H1 (cell line): ENCODE results near the gene HIP1. TPM values are rescaled to one million over a fixed set of nuclear protein-coding genes. Genes with fewer than 3 reads are reported as not detected.

Source experiments
- ASH2L ChIP-seq: fragments of 200-600, 300-600 bp; sonication (generic); IDR thresholded peaks from one replicate; pipeline ENCODE4 v1.7.1; 2017; ENCODE audit warnings: low read length
- CBX8 ChIP-seq: fragments of 300-800, 300-1000 bp; sonication (generic); IDR thresholded peaks from 2 replicates; pipeline ENCODE4 v1.7.1; 2016; ENCODE audit warnings: low read depth, low read length, borderline replicate concordance
- POLR2AphosphoS5 ChIP-seq: IDR thresholded peaks from 2 replicates; pipeline ENCODE4 v1.6.1; 2011; ENCODE audit warnings: low read depth, low read length
- SIN3A ChIP-seq, 2 experiments: IDR thresholded peaks in 1 of 2; conservative IDR thresholded peaks in 1 of 2; 2 replicates each; pipeline ENCODE4 v1.6.1; 2011 to 2012; ENCODE audit warnings: low read length in 2 of 2, improper control_type of control experiment in 1 of 2, low read depth in 1 of 2, mild to moderate bottlenecking in 1 of 2
- SP1 ChIP-seq: IDR thresholded peaks from 2 replicates; pipeline ENCODE4 v1.6.1; 2011; ENCODE audit warnings: low read depth, low read length
- ZNF274 ChIP-seq: IDR thresholded peaks from 2 replicates; pipeline ENCODE4 v1.7.0; 2012; ENCODE audit warnings: low read length, borderline replicate concordance; ENCODE audit errors: extremely low read depth
- polyA plus RNA-seq, 7 experiments: library from polyadenylated mRNA; depleted of rRNA in 3 of 7; stranded (reverse) in 5 of 7; unstranded in 2 of 7; fragments of >200 nt in 5 of 7; fragments of 200-250 nt in 2 of 7; gene quantifications; 1 replicate in 5 of 7; 2 replicates in 1 of 7; 4 replicates in 1 of 7; pipeline versions ENCODE4 v1.2.1 to v1.2.3, GENCODE V29; 2011 to 2013; ENCODE audit warnings: missing spikeins in 2 of 7, mixed read lengths in 2 of 7
- total RNA-seq: library from RNA; stranded (reverse); fragmentation: NEBNext Ultra II Directional; extraction: Animal tissue kit (Norgen Biotek cat#: 25700); gene quantifications from 2 replicates; pipeline ENCODE4 v1.2.1, GENCODE V29; 2021
- TF ChIP-seq, protein P1 (sequence below): fragments of 300-600 bp; sonication (generic); IDR thresholded peaks from 2 replicates; pipeline ENCODE4 v1.7.1; 2012; ENCODE audit warnings: low read length, moderate library complexity, mild to moderate bottlenecking, inconsistent platforms; ENCODE audit not compliant: insufficient replicate concordance

HIP1 gene
- total and polyA plus RNA-seq, 2 of the 8 experiments (the other 6 are each of a cell fraction or from before 2014, with no cell fraction given), result 51.8 to 108 TPM

DNA sequence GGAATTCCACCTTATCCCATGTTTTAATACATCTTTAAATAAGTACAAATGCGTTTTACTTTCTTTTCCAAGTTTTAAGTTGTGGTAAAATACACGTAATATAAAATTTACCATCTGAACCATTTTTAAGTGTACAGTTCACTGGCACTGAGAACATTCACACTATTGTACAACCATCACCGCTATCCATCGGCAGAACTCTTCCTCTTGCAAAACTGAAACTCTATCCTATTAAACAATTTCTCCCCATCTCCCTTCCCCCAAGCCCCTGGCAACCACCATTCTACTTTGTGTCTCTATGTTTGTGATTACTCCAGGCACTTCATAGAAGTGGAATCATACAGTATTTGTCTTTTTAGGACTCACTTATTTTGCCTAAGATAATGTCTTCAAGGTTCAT lies 33.8 kb downstream of the HIP1 start (continued):
- TF ChIP-seq, protein P1, sequence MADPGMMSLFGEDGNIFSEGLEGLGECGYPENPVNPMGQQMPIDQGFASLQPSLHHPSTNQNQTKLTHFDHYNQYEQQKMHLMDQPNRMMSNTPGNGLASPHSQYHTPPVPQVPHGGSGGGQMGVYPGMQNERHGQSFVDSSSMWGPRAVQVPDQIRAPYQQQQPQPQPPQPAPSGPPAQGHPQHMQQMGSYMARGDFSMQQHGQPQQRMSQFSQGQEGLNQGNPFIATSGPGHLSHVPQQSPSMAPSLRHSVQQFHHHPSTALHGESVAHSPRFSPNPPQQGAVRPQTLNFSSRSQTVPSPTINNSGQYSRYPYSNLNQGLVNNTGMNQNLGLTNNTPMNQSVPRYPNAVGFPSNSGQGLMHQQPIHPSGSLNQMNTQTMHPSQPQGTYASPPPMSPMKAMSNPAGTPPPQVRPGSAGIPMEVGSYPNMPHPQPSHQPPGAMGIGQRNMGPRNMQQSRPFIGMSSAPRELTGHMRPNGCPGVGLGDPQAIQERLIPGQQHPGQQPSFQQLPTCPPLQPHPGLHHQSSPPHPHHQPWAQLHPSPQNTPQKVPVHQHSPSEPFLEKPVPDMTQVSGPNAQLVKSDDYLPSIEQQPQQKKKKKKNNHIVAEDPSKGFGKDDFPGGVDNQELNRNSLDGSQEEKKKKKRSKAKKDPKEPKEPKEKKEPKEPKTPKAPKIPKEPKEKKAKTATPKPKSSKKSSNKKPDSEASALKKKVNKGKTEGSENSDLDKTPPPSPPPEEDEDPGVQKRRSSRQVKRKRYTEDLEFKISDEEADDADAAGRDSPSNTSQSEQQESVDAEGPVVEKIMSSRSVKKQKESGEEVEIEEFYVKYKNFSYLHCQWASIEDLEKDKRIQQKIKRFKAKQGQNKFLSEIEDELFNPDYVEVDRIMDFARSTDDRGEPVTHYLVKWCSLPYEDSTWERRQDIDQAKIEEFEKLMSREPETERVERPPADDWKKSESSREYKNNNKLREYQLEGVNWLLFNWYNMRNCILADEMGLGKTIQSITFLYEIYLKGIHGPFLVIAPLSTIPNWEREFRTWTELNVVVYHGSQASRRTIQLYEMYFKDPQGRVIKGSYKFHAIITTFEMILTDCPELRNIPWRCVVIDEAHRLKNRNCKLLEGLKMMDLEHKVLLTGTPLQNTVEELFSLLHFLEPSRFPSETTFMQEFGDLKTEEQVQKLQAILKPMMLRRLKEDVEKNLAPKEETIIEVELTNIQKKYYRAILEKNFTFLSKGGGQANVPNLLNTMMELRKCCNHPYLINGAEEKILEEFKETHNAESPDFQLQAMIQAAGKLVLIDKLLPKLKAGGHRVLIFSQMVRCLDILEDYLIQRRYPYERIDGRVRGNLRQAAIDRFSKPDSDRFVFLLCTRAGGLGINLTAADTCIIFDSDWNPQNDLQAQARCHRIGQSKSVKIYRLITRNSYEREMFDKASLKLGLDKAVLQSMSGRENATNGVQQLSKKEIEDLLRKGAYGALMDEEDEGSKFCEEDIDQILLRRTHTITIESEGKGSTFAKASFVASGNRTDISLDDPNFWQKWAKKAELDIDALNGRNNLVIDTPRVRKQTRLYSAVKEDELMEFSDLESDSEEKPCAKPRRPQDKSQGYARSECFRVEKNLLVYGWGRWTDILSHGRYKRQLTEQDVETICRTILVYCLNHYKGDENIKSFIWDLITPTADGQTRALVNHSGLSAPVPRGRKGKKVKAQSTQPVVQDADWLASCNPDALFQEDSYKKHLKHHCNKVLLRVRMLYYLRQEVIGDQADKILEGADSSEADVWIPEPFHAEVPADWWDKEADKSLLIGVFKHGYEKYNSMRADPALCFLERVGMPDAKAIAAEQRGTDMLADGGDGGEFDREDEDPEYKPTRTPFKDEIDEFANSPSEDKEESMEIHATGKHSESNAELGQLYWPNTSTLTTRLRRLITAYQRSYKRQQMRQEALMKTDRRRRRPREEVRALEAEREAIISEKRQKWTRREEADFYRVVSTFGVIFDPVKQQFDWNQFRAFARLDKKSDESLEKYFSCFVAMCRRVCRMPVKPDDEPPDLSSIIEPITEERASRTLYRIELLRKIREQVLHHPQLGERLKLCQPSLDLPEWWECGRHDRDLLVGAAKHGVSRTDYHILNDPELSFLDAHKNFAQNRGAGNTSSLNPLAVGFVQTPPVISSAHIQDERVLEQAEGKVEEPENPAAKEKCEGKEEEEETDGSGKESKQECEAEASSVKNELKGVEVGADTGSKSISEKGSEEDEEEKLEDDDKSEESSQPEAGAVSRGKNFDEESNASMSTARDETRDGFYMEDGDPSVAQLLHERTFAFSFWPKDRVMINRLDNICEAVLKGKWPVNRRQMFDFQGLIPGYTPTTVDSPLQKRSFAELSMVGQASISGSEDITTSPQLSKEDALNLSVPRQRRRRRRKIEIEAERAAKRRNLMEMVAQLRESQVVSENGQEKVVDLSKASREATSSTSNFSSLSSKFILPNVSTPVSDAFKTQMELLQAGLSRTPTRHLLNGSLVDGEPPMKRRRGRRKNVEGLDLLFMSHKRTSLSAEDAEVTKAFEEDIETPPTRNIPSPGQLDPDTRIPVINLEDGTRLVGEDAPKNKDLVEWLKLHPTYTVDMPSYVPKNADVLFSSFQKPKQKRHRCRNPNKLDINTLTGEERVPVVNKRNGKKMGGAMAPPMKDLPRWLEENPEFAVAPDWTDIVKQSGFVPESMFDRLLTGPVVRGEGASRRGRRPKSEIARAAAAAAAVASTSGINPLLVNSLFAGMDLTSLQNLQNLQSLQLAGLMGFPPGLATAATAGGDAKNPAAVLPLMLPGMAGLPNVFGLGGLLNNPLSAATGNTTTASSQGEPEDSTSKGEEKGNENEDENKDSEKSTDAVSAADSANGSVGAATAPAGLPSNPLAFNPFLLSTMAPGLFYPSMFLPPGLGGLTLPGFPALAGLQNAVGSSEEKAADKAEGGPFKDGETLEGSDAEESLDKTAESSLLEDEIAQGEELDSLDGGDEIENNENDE, result no peak
- no peak for TF ChIP-seq ZNF274
- TF ChIP-seq CBX8, result no peak
- TF ChIP-seq SP1, result no peak
- no peak for TF ChIP-seq POLR2AphosphoS5
- no peak for TF ChIP-seq SIN3A (conservative IDR thresholded peaks at IDR 0.05 in 1 of 2, IDR thresholded peaks at IDR 0.05 in 1 of 2; ENCODE audit: low read depth in 1 of 2, low read length in 2 of 2)
- no peak for TF ChIP-seq ASH2L
